Measurements from ENCODE around the gene MTA1.

DNA sequence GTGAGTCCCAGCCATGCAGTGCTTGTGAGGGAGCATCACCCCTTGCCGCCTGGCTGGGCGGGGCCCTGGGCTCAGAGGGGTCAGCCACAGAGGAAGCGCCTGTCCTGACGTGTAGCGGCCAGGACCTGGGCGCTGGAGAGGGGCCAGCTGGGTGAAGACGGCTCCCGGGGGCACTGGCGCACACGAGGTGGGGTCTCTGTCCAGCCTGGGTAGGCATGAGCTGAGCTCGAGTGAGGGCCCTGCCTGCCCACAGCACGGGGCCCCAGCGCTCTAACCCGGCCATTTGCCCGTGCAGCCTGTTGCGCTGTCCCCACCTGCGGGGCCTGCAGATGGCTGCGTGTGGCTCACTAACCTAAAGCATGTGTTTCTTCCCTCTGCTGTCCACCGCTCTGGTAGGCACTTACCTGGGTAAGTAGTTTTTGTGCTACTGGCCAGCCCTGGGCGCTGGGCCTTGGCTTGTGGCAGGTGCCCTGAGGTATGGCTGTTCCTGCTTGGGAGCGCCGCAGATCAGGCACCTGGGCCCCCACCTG, 48.4 kb downstream of the MTA1 start:
- no peak for TF ChIP-seq SIN3A (IDR thresholded peaks at IDR 0.05; ENCODE audit: borderline replicate concordance, insufficient read depth, low read length)
- no peak for TF ChIP-seq TAF1 (IDR thresholded peaks at IDR 0.05; ENCODE audit: borderline replicate concordance, insufficient read depth, low read length)
- TF ChIP-seq POLR2AphosphoS5 (IDR thresholded peaks at IDR 0.05; ENCODE audit: low read depth, low read length): no peak
- TF ChIP-seq, protein P1, sequence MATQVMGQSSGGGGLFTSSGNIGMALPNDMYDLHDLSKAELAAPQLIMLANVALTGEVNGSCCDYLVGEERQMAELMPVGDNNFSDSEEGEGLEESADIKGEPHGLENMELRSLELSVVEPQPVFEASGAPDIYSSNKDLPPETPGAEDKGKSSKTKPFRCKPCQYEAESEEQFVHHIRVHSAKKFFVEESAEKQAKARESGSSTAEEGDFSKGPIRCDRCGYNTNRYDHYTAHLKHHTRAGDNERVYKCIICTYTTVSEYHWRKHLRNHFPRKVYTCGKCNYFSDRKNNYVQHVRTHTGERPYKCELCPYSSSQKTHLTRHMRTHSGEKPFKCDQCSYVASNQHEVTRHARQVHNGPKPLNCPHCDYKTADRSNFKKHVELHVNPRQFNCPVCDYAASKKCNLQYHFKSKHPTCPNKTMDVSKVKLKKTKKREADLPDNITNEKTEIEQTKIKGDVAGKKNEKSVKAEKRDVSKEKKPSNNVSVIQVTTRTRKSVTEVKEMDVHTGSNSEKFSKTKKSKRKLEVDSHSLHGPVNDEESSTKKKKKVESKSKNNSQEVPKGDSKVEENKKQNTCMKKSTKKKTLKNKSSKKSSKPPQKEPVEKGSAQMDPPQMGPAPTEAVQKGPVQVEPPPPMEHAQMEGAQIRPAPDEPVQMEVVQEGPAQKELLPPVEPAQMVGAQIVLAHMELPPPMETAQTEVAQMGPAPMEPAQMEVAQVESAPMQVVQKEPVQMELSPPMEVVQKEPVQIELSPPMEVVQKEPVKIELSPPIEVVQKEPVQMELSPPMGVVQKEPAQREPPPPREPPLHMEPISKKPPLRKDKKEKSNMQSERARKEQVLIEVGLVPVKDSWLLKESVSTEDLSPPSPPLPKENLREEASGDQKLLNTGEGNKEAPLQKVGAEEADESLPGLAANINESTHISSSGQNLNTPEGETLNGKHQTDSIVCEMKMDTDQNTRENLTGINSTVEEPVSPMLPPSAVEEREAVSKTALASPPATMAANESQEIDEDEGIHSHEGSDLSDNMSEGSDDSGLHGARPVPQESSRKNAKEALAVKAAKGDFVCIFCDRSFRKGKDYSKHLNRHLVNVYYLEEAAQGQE (IDR thresholded peaks at IDR 0.05; ENCODE audit: insufficient read depth in 1 of 2, low read depth in 2 of 2, low read length in 2 of 2): no peak

Data from PFSK-1 (cell line).